ENCODE results near the gene WNT5A. TPM values are rescaled to one million over a fixed set of nuclear protein-coding genes. Genes with fewer than 3 reads are reported as not detected.

Gene WNT5A
- total and polyA plus RNA-seq, 2 of the 4 experiments (the other 2 are of a cell fraction) = 224 to 231 TPM

DNA sequence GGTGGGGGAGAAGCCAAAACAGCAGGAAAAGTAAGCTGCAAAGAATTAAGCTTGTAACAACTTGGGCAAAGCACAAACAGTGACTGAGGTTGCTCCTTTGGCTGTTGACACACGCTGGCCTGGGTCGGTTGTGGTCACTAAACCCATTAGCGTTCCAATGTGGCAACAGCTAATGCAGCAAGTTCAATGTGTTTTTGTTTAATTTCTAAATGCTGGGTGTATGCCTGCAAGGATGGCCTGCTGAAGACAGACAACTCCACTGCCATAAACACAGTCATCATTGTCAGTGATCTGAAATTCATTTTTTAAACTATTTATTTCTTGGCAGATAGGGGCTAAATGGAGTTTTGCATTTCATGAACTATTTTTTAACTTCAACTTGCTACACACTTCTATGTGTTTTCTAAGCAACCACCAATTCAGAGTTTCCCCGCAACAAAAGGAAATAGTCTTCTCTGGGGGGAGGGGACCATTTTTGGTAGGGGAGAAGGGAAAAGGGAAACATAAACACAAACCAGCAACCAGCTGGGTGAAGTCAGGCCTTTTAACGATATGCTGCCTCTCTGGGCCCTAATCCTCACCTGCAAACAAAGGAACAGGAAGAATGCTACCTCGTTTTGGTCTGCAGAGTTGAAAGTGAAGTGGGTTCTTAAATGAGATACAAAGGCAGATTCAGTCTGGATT lies 34.8 kb upstream of the WNT5A start:
- no peak overlapping the region for H3K4me2 ChIP-seq (ENCODE audit: low read depth, low read length)
- H3K56ac ChIP-seq (ENCODE audit: extremely low read depth, insufficient read depth, low read length) = no peak overlapping the region
- no peak overlapping the region for H2BK5ac ChIP-seq (ENCODE audit: low read depth, low read length, poor library complexity, severe bottlenecking)
- no peaks in the 10 kb centered on the region for H4K20me1 ChIP-seq (ENCODE audit: insufficient read depth, low read length)
- ATAC-seq (ENCODE audit: low read depth) = no peak
- peak overlapping the region; percentile 37; the same call in 1 of the 3 replicates for H2BK15ac ChIP-seq (ENCODE audit: low read depth, low read length)
- H3K9me1 ChIP-seq (ENCODE audit: insufficient read depth, low read length) = peaks cover 11% of the 10 kb centered on the region; the same call in 1 of the 2 replicates
- ChIA-PET POLR2A (ENCODE audit: unreplicated experiment) (interaction anchor here (0.5 kb wide), 1 partner anchor 27 kb away, joined by 3 read pairs; no protein-coding TSS in a partner anchor), CTCF (interaction anchor here (0.6 kb wide), 1 partner anchor 692 kb away, joined by 3 read pairs; no protein-coding TSS in a partner anchor)
- no peaks in the 10 kb centered on the region for H3K79me1 ChIP-seq (ENCODE audit: low read depth in 1 of 2, low read length in 2 of 2)
- 0 out of 2 replicates have a peak overlapping the region, but pooled peaks have one; percentile 13 for H3K4ac ChIP-seq (ENCODE audit: low read depth, low read length)
- in situ Hi-C loops (cut with MboI; ENCODE audit: low sequenced_read_pairs) (no loop called here), intact Hi-C loops (cut with micrococcal nuclease) (no loop called here), dilution Hi-C loops (cut with HindIII; ENCODE audit: low sequenced_read_pairs, unreplicated experiment) (no loop called here)
- no peak for DNase-seq
- peak overlapping the region; percentile 48; the same call in 1 of the 2 replicates for H2AK5ac ChIP-seq (ENCODE audit: low read depth, low read length)
- H3K4me3 ChIP-seq (ENCODE audit: insufficient read depth, low read depth, low read length) = no peak overlapping the region
- no peaks in the 10 kb centered on the region for H3K9me3 ChIP-seq (ENCODE audit: control insufficient read depth, insufficient read depth, low read length)
- no peaks in the 10 kb centered on the region for H3K36me3 ChIP-seq (ENCODE audit: control insufficient read depth, insufficient read depth, low read length)
- no peak overlapping the region for H2AFZ ChIP-seq (replicated peaks; ENCODE audit: low read length, poor library complexity)
- H2AK9ac ChIP-seq (replicated peaks; ENCODE audit: low read depth, low read length, poor library complexity) = no peak overlapping the region
- H3K9ac ChIP-seq (ENCODE audit: low read depth, low read length) = no peak overlapping the region
- H2BK20ac ChIP-seq (ENCODE audit: low read depth, low read length) = no peak overlapping the region
- no peak overlapping the region for H4K91ac ChIP-seq (ENCODE audit: insufficient read depth, low read depth, low read length)
- H3K14ac ChIP-seq (replicated peaks; ENCODE audit: low read depth, low read length) = peak overlapping the region; percentile 19; the same call in 1 of the 2 replicates
- H3K4me1 ChIP-seq (ENCODE audit: control insufficient read depth, insufficient read depth, low read length) = peaks cover 15% of the 10 kb centered on the region
- BruUV-seq (replicated peaks) = no TSS peak
- H3K23ac ChIP-seq (ENCODE audit: low read depth, low read length) = no peak overlapping the region
- no peaks in the 10 kb centered on the region for H3K27me3 ChIP-seq (ENCODE audit: control insufficient read depth, insufficient read depth, low read length)
- no peak overlapping the region; the same call in 1 of the 2 replicates for H4K5ac ChIP-seq (ENCODE audit: low read depth, low read length)
- peak overlapping the region in 1 of 2 experiments; percentile 50; a peak in 1 of 4 replicates for H4K8ac ChIP-seq (ENCODE audit: low read depth in 2 of 2, low read length in 2 of 2)
- H3K18ac ChIP-seq (ENCODE audit: low read depth, low read length) = no peak overlapping the region
- 86% methylated on average over 1 of the region's 6 CpGs; no CpG with 5 or more reads in 1 of the 2 experiments for WGBS, 2 experiments (ENCODE audit: extremely low coverage in 2 of 2, insufficient read length in 1 of 2)
- no peak overlapping the region for H3K27ac ChIP-seq (ENCODE audit: insufficient read depth, low read length)
- peak overlapping the region; percentile 20; the same call in 1 of the 2 replicates for H2BK120ac ChIP-seq (ENCODE audit: low read depth, low read length)
- TF ChIP-seq FOS (IDR thresholded peaks at IDR 0.05; ENCODE audit: low read depth, low read length) = no peak
- TF ChIP-seq MAZ (IDR thresholded peaks at IDR 0.05; ENCODE audit: borderline replicate concordance, low read depth, low read length) = no peak
- TF ChIP-seq BHLHE40 (IDR thresholded peaks at IDR 0.05; ENCODE audit: low read depth, low read length) = no peak
- TF ChIP-seq CHD1 (IDR thresholded peaks at IDR 0.05; ENCODE audit: low read depth, low read length) = no peak
- TF ChIP-seq, protein P1, sequence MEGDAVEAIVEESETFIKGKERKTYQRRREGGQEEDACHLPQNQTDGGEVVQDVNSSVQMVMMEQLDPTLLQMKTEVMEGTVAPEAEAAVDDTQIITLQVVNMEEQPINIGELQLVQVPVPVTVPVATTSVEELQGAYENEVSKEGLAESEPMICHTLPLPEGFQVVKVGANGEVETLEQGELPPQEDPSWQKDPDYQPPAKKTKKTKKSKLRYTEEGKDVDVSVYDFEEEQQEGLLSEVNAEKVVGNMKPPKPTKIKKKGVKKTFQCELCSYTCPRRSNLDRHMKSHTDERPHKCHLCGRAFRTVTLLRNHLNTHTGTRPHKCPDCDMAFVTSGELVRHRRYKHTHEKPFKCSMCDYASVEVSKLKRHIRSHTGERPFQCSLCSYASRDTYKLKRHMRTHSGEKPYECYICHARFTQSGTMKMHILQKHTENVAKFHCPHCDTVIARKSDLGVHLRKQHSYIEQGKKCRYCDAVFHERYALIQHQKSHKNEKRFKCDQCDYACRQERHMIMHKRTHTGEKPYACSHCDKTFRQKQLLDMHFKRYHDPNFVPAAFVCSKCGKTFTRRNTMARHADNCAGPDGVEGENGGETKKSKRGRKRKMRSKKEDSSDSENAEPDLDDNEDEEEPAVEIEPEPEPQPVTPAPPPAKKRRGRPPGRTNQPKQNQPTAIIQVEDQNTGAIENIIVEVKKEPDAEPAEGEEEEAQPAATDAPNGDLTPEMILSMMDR (conservative IDR thresholded peaks at IDR 0.05; ENCODE audit: low read depth, low read length) = no peak
- TF ChIP-seq RFX5 (IDR thresholded peaks at IDR 0.05; ENCODE audit: low read depth, low read length) = no peak
- TF ChIP-seq, protein P2, sequence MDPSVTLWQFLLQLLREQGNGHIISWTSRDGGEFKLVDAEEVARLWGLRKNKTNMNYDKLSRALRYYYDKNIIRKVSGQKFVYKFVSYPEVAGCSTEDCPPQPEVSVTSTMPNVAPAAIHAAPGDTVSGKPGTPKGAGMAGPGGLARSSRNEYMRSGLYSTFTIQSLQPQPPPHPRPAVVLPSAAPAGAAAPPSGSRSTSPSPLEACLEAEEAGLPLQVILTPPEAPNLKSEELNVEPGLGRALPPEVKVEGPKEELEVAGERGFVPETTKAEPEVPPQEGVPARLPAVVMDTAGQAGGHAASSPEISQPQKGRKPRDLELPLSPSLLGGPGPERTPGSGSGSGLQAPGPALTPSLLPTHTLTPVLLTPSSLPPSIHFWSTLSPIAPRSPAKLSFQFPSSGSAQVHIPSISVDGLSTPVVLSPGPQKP (IDR thresholded peaks at IDR 0.05; ENCODE audit: borderline replicate concordance, low read depth, low read length) = no peak
- no peak for TF ChIP-seq RAD21 (IDR thresholded peaks at IDR 0.05; ENCODE audit: low read length)
- TF ChIP-seq SMC3 (IDR thresholded peaks at IDR 0.05; ENCODE audit: low read depth, low read length) = no peak
- TF ChIP-seq RCOR1 (IDR thresholded peaks at IDR 0.05; ENCODE audit: insufficient replicate concordance, low read length) = no peak
- no peak for TF ChIP-seq MAFK (IDR thresholded peaks at IDR 0.05; ENCODE audit: low read depth, low read length)
- TF ChIP-seq CEBPB (IDR thresholded peaks at IDR 0.05; ENCODE audit: low read depth, low read length) = no peak
- no peak for TF ChIP-seq POLR2A (IDR thresholded peaks at IDR 0.05; ENCODE audit: low read depth, low read length)
- TF ChIP-seq, protein P3, sequence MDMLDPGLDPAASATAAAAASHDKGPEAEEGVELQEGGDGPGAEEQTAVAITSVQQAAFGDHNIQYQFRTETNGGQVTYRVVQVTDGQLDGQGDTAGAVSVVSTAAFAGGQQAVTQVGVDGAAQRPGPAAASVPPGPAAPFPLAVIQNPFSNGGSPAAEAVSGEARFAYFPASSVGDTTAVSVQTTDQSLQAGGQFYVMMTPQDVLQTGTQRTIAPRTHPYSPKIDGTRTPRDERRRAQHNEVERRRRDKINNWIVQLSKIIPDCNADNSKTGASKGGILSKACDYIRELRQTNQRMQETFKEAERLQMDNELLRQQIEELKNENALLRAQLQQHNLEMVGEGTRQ (IDR thresholded peaks at IDR 0.05; ENCODE audit: low read depth, low read length) = no peak
- no peak for TF ChIP-seq MXI1 (IDR thresholded peaks at IDR 0.05; ENCODE audit: borderline replicate concordance, low read depth, low read length)

All from IMR-90 (cell line).